ENCODE data around the gene HEY2. TPM values are rescaled to one million over a fixed set of nuclear protein-coding genes. Genes with fewer than 3 reads are reported as not detected.

HEY2 gene
- total RNA-seq, 1 donor from 2014 or later, result 22.7 TPM

DNA sequence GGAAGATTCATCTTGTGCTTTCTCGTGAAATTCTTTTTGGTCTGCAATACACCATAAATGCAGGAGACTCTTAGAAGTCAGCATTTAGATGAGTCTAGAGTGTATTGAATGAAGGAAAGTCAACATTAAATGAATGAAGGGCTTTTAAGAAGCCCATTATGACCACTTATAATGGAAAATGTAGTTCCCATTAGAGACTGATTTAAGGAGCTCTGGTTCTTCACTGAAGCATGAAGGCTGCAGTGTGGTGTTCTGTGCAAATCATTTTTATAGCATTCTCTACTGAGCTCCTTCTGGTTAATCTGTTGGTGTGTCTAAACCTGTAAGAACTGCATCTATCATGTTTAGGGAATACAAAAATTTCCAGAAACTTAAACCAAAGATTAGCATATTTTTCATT lies 61.0 kb downstream of the HEY2 start:
- Mint-ChIP-seq H3K4me1 (ENCODE audit: unreplicated experiment) (peaks cover 48% of the 10 kb centered on the region), H3K27ac (ENCODE audit: unreplicated experiment) (no peak overlapping the region), H3K27me3 (ENCODE audit: unreplicated experiment) (no peaks in the 10 kb centered on the region), H3K36me3 (ENCODE audit: unreplicated experiment) (peaks cover 11% of the 10 kb centered on the region), H3K4me3 (ENCODE audit: unreplicated experiment) (no peak overlapping the region), H3K9me3 (ENCODE audit: unreplicated experiment) (no peaks in the 10 kb centered on the region)
- TF ChIP-seq, protein P1, sequence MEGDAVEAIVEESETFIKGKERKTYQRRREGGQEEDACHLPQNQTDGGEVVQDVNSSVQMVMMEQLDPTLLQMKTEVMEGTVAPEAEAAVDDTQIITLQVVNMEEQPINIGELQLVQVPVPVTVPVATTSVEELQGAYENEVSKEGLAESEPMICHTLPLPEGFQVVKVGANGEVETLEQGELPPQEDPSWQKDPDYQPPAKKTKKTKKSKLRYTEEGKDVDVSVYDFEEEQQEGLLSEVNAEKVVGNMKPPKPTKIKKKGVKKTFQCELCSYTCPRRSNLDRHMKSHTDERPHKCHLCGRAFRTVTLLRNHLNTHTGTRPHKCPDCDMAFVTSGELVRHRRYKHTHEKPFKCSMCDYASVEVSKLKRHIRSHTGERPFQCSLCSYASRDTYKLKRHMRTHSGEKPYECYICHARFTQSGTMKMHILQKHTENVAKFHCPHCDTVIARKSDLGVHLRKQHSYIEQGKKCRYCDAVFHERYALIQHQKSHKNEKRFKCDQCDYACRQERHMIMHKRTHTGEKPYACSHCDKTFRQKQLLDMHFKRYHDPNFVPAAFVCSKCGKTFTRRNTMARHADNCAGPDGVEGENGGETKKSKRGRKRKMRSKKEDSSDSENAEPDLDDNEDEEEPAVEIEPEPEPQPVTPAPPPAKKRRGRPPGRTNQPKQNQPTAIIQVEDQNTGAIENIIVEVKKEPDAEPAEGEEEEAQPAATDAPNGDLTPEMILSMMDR (IDR thresholded peaks at IDR 0.05), result no peak
- no peak for DNase-seq (ENCODE audit: extremely low spot score, unreplicated experiment)

Other genes with a start within 250 kb of the HEY2 start
- 63.5 and 65.7 TPM in 2 replicates for gene NCOA7, start 41.3 kb downstream of the HEY2 start, total RNA-seq
- gene HINT3, start 207.1 kb downstream of the HEY2 start, total RNA-seq, result 15.0 and 16.6 TPM in 2 replicates
- gene TRMT11, start 236.9 kb downstream of the HEY2 start, total RNA-seq, result 20.4 and 21.1 TPM in 2 replicates

Measured in osteocyte (in vitro differentiated cells).